Measurements from ENCODE around the gene BAHCC1. TPM values are rescaled to one million over a fixed set of nuclear protein-coding genes. Genes with fewer than 3 reads are reported as not detected.

The BAHCC1 gene
- total and polyA plus RNA-seq, 9 of the 15 experiments (the other 6 are each of a cell fraction or from before 2014, with no cell fraction given) = 0.14 to 26.9 (median 5.0) TPM

DNA sequence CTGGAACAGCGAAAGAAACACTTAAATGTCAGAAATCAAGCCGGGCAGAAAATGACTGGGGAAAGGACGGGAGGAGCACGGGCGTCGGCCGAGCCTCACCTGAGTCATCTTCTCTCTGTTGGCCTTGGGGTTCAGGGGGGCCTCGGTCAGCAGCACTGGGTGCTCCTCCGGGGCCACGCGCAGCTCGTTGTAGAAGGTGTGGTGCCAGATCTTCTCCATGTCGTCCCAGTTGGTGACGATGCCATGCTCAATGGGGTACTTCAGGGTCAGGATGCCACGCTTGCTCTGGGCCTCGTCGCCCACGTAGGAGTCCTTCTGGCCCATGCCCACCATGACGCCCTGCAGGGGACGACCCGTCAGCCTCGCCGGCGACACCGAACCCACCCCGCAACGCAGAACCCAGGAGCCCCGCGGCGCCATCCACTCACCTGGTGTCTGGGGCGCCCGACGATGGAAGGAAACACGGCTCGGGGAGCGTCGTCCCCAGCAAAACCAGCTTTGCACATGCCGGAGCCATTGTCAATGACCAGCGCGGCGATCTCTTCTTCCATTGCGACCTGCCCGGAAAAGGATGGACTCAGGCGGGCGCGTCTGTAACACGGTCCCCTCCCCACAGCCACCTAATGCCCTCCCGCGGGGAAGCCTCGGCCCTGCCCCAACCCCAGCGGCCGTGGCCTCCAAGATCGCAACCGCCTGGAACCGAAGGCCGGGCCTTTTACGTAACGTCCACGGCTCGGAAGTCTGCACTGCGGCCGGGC is 116.7 kb downstream of the BAHCC1 start (continued):
- TF ChIP-seq SRF (CRISPR knock-in tag; IDR thresholded peaks at IDR 0.05) (no peak; a peak in 1 of 4 replicates), SREBF1 (IDR thresholded peaks at IDR 0.05; ENCODE audit: borderline replicate concordance, low read depth, low read length) (no peak), BRF1 (IDR thresholded peaks at IDR 0.05; ENCODE audit: borderline replicate concordance, extremely low read depth, insufficient read length) (no peak), CSDE1 (IDR thresholded peaks at IDR 0.05) (no peak), ZNF282 (CRISPR knock-in tag; IDR thresholded peaks at IDR 0.05) (no peak; the same call in none of the 2 replicates), SIN3A (IDR thresholded peaks at IDR 0.05; ENCODE audit: borderline replicate concordance in 2 of 2, control insufficient read depth in 1 of 2, low read depth in 2 of 2, low read length in 2 of 2) (peak; percentile 11 to 61; a peak in 1 of 4 replicates), ARID1B (IDR thresholded peaks at IDR 0.05) (no peak), ZNF41 (CRISPR knock-in tag; conservative IDR thresholded peaks at IDR 0.05) (0 out of 2 replicates have a peak, but pooled peaks have one; percentile 22), ZNF445 (CRISPR knock-in tag; IDR thresholded peaks at IDR 0.05; ENCODE audit: low read depth) (no peak), SOX6 (IDR thresholded peaks at IDR 0.05) (no peak)
- TF ChIP-seq, protein P1, sequence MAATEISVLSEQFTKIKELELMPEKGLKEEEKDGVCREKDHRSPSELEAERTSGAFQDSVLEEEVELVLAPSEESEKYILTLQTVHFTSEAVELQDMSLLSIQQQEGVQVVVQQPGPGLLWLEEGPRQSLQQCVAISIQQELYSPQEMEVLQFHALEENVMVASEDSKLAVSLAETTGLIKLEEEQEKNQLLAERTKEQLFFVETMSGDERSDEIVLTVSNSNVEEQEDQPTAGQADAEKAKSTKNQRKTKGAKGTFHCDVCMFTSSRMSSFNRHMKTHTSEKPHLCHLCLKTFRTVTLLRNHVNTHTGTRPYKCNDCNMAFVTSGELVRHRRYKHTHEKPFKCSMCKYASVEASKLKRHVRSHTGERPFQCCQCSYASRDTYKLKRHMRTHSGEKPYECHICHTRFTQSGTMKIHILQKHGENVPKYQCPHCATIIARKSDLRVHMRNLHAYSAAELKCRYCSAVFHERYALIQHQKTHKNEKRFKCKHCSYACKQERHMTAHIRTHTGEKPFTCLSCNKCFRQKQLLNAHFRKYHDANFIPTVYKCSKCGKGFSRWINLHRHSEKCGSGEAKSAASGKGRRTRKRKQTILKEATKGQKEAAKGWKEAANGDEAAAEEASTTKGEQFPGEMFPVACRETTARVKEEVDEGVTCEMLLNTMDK (IDR thresholded peaks at IDR 0.05; ENCODE audit: borderline replicate concordance, insufficient read depth, low read depth, low read length, poor library complexity, severe bottlenecking) = no peak
- TF ChIP-seq, protein P2, sequence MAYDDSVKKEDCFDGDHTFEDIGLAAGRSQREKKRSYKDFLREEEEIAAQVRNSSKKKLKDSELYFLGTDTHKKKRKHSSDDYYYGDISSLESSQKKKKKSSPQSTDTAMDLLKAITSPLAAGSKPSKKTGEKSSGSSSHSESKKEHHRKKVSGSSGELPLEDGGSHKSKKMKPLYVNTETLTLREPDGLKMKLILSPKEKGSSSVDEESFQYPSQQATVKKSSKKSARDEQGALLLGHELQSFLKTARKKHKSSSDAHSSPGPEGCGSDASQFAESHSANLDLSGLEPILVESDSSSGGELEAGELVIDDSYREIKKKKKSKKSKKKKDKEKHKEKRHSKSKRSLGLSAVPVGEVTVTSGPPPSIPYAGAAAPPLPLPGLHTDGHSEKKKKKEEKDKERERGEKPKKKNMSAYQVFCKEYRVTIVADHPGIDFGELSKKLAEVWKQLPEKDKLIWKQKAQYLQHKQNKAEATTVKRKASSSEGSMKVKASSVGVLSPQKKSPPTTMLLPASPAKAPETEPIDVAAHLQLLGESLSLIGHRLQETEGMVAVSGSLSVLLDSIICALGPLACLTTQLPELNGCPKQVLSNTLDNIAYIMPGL (CRISPR knock-in tag; IDR thresholded peaks at IDR 0.05) = no peak
- TF ChIP-seq, protein P3, sequence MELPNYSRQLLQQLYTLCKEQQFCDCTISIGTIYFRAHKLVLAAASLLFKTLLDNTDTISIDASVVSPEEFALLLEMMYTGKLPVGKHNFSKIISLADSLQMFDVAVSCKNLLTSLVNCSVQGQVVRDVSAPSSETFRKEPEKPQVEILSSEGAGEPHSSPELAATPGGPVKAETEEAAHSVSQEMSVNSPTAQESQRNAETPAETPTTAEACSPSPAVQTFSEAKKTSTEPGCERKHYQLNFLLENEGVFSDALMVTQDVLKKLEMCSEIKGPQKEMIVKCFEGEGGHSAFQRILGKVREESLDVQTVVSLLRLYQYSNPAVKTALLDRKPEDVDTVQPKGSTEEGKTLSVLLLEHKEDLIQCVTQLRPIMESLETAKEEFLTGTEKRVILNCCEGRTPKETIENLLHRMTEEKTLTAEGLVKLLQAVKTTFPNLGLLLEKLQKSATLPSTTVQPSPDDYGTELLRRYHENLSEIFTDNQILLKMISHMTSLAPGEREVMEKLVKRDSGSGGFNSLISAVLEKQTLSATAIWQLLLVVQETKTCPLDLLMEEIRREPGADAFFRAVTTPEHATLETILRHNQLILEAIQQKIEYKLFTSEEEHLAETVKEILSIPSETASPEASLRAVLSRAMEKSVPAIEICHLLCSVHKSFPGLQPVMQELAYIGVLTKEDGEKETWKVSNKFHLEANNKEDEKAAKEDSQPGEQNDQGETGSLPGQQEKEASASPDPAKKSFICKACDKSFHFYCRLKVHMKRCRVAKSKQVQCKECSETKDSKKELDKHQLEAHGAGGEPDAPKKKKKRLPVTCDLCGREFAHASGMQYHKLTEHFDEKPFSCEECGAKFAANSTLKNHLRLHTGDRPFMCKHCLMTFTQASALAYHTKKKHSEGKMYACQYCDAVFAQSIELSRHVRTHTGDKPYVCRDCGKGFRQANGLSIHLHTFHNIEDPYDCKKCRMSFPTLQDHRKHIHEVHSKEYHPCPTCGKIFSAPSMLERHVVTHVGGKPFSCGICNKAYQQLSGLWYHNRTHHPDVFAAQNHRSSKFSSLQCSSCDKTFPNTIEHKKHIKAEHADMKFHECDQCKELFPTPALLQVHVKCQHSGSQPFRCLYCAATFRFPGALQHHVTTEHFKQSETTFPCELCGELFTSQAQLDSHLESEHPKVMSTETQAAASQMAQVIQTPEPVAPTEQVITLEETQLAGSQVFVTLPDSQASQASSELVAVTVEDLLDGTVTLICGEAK (IDR thresholded peaks at IDR 0.05) = peak; percentile 66
- TF ChIP-seq, protein P3 (CRISPR knock-in tag; IDR thresholded peaks at IDR 0.05) = no peak
